Measurements from ENCODE around the gene CEP83.
"Not testable (repeated sequence)": the region's sequence is repeated elsewhere in the genome, so short reads cannot be mapped to it uniquely, and the experiment has no call there.

The CEP83 gene

DNA sequence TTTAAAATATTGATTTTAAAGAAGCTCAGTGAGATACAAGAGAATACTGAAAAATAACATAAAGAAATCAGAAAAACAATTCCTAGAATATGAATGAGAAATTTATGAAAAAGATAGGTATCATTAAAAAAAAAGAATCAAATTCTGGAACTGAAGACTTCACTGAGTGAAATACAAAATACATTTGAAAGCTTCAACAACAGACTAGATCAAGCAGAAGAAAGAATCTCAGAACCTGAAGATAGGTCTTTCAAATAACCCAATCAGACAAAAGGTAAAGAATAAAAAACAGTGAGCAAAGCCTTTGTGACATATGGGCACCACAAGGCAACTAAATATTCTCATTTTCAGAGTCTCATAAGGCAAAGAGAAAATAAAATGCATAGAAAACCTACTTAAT, 29.4 kb downstream of the CEP83 start:
- DNase-seq (ENCODE audit: low spot score): no peak

DNA sequence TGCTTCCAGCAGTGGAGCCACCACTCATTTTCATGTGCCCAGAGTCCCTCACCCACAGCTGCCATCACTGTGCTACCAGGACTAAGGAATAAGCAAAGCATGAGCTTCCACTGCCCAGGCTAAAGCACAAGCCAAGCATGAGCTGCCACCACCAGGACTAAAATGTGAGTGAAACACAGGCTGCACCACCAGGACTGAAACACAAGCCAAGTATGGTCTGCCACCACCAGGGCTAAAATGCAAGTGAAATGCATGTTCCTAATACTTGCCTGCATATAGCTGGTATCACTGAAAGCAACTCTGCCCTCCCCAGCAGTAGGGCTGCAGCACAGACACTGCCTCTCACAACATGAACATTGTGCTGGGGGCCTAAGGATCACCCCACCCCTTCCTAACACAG, 30.0 kb downstream of the CEP83 start:
- DNase-seq (ENCODE audit: low spot score): no peak

DNA sequence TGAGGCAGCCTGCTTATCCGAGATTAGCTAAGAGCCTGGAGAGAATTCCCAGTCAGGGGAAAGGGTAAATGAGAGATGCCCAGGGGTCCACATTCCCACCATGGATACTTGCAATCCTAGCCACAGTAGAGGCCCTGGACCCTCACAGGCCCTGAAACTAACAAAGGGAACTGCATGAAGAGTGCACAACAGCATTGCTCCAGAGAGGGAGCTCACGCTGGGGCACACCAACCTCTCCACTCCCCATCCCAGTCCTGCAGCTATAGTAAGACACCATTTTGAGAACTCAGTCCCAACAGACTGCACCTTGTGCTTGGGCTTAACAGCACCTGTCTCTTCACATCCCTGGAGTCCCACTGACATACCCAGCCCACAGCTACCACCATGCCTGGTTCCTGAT, 30.5 kb downstream of the CEP83 start:
- DNase-seq (ENCODE audit: low spot score): no peak

DNA sequence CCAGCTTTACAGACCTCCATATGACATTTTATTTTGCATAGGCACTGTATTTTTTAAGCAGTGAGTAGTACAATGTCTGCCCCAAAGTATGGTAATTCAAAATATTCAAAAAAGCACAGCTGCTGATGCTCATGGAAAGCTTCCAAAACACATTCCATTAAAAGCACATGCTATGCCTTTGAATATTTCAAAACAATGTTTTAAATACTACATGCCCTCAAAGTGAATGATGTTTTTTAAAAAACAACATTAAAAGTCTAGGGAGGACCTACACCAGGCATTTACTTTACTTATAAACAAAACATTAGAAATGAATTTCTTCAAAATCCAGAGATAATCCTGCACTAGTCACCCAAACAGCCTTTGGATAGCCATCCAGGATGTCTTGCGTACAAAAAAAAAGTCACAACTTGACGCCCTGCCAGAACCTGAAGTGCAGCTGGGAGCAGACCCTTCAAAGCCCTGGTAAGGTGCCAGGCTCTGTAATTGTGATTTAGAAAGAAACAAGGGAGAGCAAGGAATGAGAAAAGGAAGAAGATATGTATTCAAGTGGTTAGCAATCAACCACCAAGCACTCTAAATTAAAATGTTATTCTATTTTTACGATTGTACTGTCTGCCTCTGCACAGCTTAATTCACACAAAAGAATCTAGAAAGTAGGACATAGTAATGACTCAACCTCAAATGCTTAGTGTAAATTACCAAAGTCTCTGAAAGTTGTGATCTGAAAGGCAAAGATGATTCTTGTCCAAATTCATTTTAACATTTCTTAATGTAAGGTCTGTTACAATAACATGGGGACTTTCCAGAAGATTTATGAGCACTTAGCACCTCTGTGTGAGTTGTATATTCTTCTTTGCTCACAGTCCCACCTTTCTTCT, 31.9 kb downstream of the CEP83 start:
- no peak for DNase-seq (ENCODE audit: low spot score)

DNA sequence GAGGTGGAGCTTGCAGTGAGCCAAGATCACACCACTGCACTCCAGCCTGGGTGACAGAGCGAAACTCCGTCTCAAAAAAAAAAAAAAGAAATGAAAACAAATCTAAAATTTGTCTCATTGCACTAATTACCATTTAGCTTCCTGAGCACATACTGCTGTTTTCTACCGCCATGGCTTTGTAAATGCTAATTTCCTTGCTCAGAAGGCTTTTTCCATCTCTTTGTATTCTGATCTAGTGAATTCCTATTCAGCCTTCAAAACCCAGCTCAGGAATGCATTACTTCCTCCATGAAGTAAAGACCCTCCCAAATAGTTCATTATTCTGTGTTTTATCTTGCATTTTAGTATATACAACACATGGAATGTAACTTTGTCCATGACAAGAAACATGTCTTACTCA, 33.6 kb downstream of the CEP83 start:
- no peak for DNase-seq (ENCODE audit: low spot score)

GRCh38 chr12:94424830-94425229, 34.8 kb downstream of the CEP83 start:
- peak; percentile 13 for DNase-seq (ENCODE audit: low spot score)

- no peak for DNase-seq (ENCODE audit: low spot score)
Observed at GRCh38 chr12:94421868-94422740, 37.6 kb downstream of the CEP83 start.

DNA sequence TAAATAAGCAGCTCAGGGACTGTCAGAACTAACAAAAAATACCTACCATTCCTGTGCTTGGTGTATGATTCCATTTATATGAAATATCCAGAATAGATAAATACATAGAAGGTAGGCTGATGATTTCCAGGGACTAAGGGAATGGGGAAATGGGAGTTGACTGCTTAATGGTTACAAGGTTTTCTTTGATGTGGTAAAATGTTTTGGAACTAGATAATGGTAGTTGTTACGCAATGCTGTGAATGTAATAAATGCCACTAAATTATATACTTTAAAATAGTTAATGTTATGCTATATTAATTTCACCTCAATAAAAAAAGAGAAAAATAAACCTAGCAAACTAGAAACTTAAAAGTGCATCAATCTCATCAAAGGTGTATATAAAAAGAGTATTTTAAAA, 41.1 kb downstream of the CEP83 start:
- peak; percentile 87 for DNase-seq (ENCODE audit: low spot score)

DNA sequence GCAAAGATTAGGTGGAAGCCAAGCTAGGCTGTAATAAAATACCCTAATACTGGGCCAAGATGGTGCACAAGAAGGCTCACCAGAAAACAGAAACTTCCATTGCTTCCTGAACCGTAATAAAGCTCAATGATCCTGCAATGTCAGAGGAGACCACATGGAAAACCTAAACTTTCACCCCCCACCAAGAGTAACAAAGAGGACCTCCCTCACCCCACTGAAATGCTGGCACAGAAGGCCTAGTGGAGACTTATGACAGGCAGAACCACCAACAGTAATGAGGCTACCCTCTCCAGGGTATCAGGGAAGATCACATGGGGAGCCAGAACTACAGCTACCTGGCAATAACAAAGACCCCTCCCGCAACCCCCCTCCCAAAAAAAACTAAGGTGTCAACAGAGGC, 43.1 kb downstream of the CEP83 start:
- DNase-seq (ENCODE audit: low spot score): no peak

DNA sequence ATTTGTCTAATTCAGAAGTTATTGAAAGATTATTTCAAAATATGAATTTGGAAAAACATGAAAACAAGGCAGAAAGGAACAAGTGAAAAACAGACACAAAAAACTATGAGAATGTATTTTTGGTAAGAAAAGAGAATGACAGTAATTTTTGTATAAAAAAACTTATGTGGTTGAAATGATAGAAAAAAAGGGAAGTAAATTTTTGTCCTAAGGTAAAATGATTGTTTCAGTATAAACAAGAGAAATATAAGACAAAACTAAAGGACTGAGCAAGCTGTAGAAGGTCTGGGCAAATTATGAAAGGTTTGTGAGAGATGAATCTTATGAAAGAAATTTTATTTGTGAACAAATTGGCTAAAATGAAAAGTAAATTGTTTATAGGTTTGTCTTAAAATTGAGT, 44.6 kb downstream of the CEP83 start:
- DNase-seq (ENCODE audit: low spot score): no peak

- DNase-seq (ENCODE audit: low spot score): no peak
Observed at GRCh38 chr12:94405413-94406116, 54.1 kb downstream of the CEP83 start.

DNA sequence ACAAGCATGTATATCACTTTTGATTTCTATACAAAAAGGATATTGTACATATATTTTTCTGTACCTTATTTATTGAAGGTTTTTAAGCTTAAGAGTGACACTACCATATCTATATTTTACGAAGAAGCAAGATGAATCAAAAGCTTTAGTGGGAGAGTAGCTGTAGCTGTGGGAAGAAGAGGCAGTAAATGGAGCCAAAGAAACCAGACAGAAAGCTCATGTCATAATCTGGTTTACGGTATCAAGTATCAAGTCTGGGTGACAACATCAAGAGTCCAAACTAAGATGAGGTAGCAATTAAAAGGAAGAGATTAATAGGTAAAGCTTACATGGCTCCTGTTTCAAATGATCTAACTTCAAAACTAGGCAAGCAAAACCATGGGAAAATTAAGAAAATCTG, 54.8 kb downstream of the CEP83 start:
- no peak for DNase-seq (ENCODE audit: low spot score)

DNA sequence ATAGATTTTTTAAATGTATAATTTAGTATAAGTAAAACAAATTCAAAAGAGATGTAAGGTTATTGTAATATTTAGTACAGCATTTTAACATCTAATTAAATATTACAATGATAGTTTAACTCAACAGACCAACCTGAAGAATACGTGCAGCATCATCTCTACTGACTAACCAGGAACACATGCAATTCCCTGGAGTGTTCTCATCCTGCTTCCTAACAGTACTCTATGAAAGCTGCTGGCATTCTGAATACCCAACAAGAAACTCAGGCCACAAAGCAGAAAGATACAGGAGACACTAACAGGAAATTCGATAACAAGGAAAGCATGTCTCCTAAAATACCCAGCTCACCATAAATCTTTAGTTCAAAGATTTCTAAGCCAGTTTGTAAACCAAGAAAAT, 58.3 kb downstream of the CEP83 start:
- no peak for DNase-seq (ENCODE audit: low spot score)

DNA sequence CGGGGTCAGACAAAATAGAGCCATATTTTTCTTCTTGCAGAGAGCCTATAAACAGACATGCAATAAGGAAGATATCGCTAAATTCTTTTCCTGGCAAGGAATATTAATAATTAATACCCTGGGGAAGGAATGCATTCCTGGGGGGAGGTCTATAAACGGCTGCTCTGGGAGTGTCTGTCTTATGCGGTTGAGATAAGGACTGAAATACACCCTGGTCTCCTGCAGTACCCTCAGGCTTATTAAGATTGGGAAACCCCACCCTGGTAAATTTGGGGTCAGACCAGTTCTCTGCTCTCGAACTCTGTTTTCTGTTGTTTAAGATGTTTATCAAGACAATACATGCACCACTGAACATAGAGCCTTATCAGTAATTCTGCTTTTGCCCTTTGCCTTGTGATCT, 61.0 kb downstream of the CEP83 start:
- DNase-seq (ENCODE audit: low spot score): not testable (repeated sequence)

GRCh38 chr12:94397401-94397800, 62.3 kb downstream of the CEP83 start:
- no peak for DNase-seq (ENCODE audit: low spot score)

- DNase-seq (ENCODE audit: low spot score): not testable (repeated sequence)
Observed at GRCh38 chr12:94396014-94396413, 63.7 kb downstream of the CEP83 start.

- no peak for DNase-seq (ENCODE audit: low spot score)
Observed at GRCh38 chr12:94390130-94390485, 69.6 kb downstream of the CEP83 start.

GRCh38 chr12:94389482-94390129, 70.1 kb downstream of the CEP83 start:
- not testable (repeated sequence) for DNase-seq (ENCODE audit: low spot score)

- DNase-seq (ENCODE audit: low spot score): no peak
Observed at GRCh38 chr12:94386422-94386821, 73.2 kb downstream of the CEP83 start.

- DNase-seq (ENCODE audit: low spot score): no peak
Observed at GRCh38 chr12:94384030-94384429, 75.6 kb downstream of the CEP83 start.

- DNase-seq (ENCODE audit: low spot score): peak; percentile 3
Observed at GRCh38 chr12:94380507-94380906, 79.2 kb downstream of the CEP83 start.

- DNase-seq (ENCODE audit: low spot score): no peak
Observed at GRCh38 chr12:94379479-94380113, 80.1 kb downstream of the CEP83 start.
